Vagina (tissue), 2 donors: ENCODE measurements around the gene SHTN1. TPM values are rescaled to one million over a fixed set of nuclear protein-coding genes. Genes with fewer than 3 reads are reported as not detected.

Source experiments
- DNase-seq, 2 donors: peaks; one replicate each; pipeline ENCODE4 v3.0.0-alpha.2; 2017; ENCODE audit errors: extremely low spot score in 2 of 2
- H3K27ac ChIP-seq: fragments of 200-600 bp; sonication (generic); one replicate; pipeline ENCODE4 v1.5.1; 2019
- H3K27me3 ChIP-seq: fragments of 200-600 bp; sonication (generic); one replicate; pipeline ENCODE4 v1.5.1; 2019
- H3K36me3 ChIP-seq, 2 donors: fragments of 200-600 bp; sonication (generic); one replicate each; pipeline ENCODE4 v1.5.1; 2017 to 2019
- H3K4me1 ChIP-seq: fragments of 200-600 bp; sonication (generic); one replicate; pipeline ENCODE4 v1.5.1; 2019
- H3K4me3 ChIP-seq, 2 donors: fragments of 200-600 bp; sonication (generic); 1 replicate in 1 of 2; 2 replicates in 1 of 2; pipeline ENCODE4 v1.5.1; 2016 to 2019
- H3K9me3 ChIP-seq: fragments of 200-600 bp; sonication (generic); one replicate; pipeline ENCODE4 v1.5.1; 2019
- POLR2A ChIP-seq, 2 donors: fragments of 450-650 bp; IDR thresholded peaks; one replicate each; pipeline ENCODE4 v1.6.1; 2017; ENCODE audit warnings: antibody characterized with exemption in 2 of 2, mild to moderate bottlenecking in 2 of 2, moderate library complexity in 2 of 2
- POLR2AphosphoS5 ChIP-seq, 2 donors: sonication (generic); formaldehyde crosslinking; IDR thresholded peaks; one replicate each; pipeline ENCODE4 v1.9.0; 2017; ENCODE audit warnings: antibody characterized with exemption in 2 of 2, mild to moderate bottlenecking in 2 of 2, low read depth in 1 of 2; ENCODE audit not compliant: insufficient read depth in 1 of 2
- intact Hi-C: fragments of 100-400 bp; cut with DNase I; formaldehyde crosslinking; loops from one replicate; pipeline ENCODE4 v1.15.1; 2023
- total RNA-seq: library from RNA; depleted of rRNA; stranded (reverse); fragments of >200 nt; gene quantifications from one replicate; pipeline ENCODE4 v1.2.3, GENCODE V29; 2016
- TF ChIP-seq, protein P1 (sequence below), 3 experiments: fragments of 450-650 bp in 2 of 3; fragments of 200-600 bp in 1 of 3; sonication (generic) in 1 of 3; IDR thresholded peaks; one replicate each; pipeline ENCODE4 v1.5.1; 2017 to 2019; ENCODE audit warnings: antibody characterized with exemption in 3 of 3, mild to moderate bottlenecking in 2 of 3, moderate library complexity in 2 of 3

SHTN1 gene
- total RNA-seq, 1 donor from 2014 or later, result 7.4 TPM

DNA sequence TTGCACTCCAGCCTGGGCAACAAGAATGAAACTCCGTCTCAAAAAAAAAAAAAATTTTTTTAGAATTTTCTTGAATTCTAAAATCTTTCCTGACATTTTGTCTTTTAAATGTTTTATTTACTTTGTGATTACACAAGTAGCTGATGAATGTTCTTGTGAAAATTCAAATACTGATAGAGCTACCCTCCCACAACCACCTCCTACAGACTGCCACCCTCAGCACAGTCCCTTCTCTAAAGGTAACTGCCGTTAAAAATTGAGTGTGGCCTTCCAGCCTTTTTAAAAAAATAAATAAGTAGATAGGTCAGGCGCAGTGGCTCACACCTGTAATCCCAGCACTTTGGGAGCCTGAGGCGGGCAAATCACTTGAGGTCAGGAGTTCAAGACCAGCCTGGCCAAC lies 140.6 kb downstream of the SHTN1 start:
- Histone ChIP-seq H3K4me3 (no peak overlapping the region), H3K36me3 (no peaks in the 10 kb centered on the region), H3K9me3 (no peaks in the 10 kb centered on the region), H3K4me1 (no peaks in the 10 kb centered on the region), H3K27me3 (no peaks in the 10 kb centered on the region), H3K27ac (no peak overlapping the region)
- intact Hi-C loops, result no loop called here
- DNase-seq, result no peak
- no peak for TF ChIP-seq POLR2AphosphoS5 (IDR thresholded peaks at IDR 0.05; ENCODE audit: insufficient read depth in 1 of 2, low read depth in 1 of 2)
- TF ChIP-seq POLR2A (IDR thresholded peaks at IDR 0.05), result no peak
- TF ChIP-seq, protein P1, sequence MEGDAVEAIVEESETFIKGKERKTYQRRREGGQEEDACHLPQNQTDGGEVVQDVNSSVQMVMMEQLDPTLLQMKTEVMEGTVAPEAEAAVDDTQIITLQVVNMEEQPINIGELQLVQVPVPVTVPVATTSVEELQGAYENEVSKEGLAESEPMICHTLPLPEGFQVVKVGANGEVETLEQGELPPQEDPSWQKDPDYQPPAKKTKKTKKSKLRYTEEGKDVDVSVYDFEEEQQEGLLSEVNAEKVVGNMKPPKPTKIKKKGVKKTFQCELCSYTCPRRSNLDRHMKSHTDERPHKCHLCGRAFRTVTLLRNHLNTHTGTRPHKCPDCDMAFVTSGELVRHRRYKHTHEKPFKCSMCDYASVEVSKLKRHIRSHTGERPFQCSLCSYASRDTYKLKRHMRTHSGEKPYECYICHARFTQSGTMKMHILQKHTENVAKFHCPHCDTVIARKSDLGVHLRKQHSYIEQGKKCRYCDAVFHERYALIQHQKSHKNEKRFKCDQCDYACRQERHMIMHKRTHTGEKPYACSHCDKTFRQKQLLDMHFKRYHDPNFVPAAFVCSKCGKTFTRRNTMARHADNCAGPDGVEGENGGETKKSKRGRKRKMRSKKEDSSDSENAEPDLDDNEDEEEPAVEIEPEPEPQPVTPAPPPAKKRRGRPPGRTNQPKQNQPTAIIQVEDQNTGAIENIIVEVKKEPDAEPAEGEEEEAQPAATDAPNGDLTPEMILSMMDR (IDR thresholded peaks at IDR 0.05), result no peak

DNA sequence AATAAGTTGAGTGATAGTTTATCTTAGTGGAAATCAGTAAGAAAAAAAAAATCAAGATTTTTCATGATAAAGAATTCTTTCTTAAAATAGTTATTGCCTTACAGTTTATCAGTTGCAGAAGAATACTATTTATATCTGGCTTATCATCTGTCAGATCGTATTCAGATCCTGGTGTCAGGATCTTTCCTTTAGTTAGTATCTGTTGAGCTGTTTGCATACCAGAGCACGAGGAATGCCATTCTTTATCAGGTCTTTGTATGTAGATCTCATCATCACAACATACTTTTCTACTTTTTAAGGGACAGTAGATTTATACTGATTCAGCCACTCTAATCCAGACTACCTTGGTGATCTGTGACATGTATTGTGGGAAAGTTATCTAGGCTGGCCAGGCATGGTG lies 143.2 kb downstream of the SHTN1 start:
- intact Hi-C loops, result no loop called here
- H3K36me3 ChIP-seq, result no peaks in the 10 kb centered on the region
- no peaks in the 10 kb centered on the region for H3K4me1 ChIP-seq
- H3K27ac ChIP-seq, result no peak overlapping the region
- H3K27me3 ChIP-seq, result no peaks in the 10 kb centered on the region
- no peak for DNase-seq
- H3K4me3 ChIP-seq, result no peak overlapping the region
- no peaks in the 10 kb centered on the region for H3K9me3 ChIP-seq
- TF ChIP-seq POLR2A (IDR thresholded peaks at IDR 0.05), result no peak
- TF ChIP-seq, protein P1 (IDR thresholded peaks at IDR 0.05), result no peak
- no peak for TF ChIP-seq POLR2AphosphoS5 (IDR thresholded peaks at IDR 0.05; ENCODE audit: insufficient read depth in 1 of 2, low read depth in 1 of 2)

DNA sequence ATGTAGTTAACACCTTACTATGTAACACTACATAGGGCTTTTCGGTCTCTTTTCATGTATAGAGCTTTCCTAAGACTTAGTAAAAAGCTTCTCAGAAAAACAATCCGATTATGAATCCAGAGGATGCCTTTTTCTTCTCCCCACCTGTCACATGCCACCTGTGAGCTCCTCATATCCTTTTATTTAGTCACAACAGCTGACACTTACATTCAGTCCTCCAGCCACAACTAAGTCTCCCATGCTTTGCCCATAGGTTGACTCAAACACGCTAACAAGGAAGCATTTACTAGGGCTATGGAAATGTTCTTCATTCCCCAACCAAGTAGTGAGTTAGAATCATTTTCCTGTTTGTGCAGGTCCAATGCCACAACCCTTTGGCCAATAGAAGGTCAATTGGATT lies 147.8 kb downstream of the SHTN1 start:
- Histone ChIP-seq H3K36me3 (no peaks in the 10 kb centered on the region), H3K27me3 (no peaks in the 10 kb centered on the region), H3K4me3 (no peak overlapping the region), H3K4me1 (no peaks in the 10 kb centered on the region), H3K9me3 (no peaks in the 10 kb centered on the region), H3K27ac (no peak overlapping the region)
- TF ChIP-seq POLR2A (IDR thresholded peaks at IDR 0.05), result no peak
- TF ChIP-seq, protein P1 (IDR thresholded peaks at IDR 0.05), result no peak
- TF ChIP-seq POLR2AphosphoS5 (IDR thresholded peaks at IDR 0.05; ENCODE audit: insufficient read depth in 1 of 2, low read depth in 1 of 2), result no peak
- intact Hi-C loops, result no loop called here
- no peak for DNase-seq

DNA sequence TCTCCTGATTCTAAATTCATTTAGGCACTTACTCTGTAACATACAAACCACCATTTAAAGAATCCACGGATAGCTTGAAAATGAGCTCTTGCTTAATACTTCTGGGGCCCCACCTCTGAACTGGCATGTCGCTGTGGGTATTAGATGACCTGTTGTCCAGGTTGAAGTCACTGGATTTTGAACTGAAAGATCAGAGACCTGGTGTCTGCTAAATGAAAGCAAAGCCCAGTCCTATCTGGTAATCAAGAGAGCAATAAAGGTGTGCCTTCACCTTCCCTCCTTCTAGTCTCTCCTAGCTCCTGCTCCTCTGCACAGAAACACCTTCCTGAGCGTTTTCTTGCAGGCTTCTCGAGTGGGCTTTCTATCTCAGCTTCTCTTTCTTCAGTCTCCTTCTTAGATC lies 151.3 kb downstream of the SHTN1 start:
- Histone ChIP-seq H3K36me3 (no peaks in the 10 kb centered on the region), H3K9me3 (no peaks in the 10 kb centered on the region), H3K4me3 (no peak overlapping the region), H3K27me3 (no peaks in the 10 kb centered on the region), H3K27ac (no peak overlapping the region), H3K4me1 (peaks cover 5% of the 10 kb centered on the region)
- peak in 1 of 2 donors; percentile 3 for DNase-seq
- TF ChIP-seq POLR2AphosphoS5 (IDR thresholded peaks at IDR 0.05; ENCODE audit: insufficient read depth in 1 of 2, low read depth in 1 of 2) (no peak), POLR2A (IDR thresholded peaks at IDR 0.05) (no peak)
- TF ChIP-seq, protein P1 (IDR thresholded peaks at IDR 0.05), result no peak
- intact Hi-C loops, result no loop called here

DNA sequence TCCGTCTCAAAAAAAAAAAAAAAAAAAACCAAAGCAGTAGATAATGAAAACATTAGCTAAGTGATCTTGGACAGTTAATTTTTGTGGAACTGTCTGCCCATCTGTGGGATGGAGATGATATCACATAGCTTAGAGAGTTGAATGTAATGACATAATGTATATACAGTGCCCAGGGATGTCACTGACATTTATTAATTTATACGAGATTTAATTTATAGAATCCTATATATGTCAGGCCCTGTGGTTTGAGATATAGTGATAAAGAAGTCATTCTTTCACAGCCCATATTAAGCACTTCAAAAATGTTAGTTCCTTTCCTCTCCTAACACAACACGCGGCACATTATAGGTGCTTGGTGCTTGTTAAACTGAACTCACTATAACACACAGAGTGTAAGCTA lies 151.7 kb downstream of the SHTN1 start:
- Histone ChIP-seq H3K4me1 (peaks cover 9% of the 10 kb centered on the region), H3K9me3 (no peaks in the 10 kb centered on the region), H3K27me3 (no peaks in the 10 kb centered on the region), H3K4me3 (no peak overlapping the region), H3K27ac (no peak overlapping the region), H3K36me3 (no peaks in the 10 kb centered on the region)
- no peak for DNase-seq
- intact Hi-C loops, result no loop called here
- no peak for TF ChIP-seq POLR2A (IDR thresholded peaks at IDR 0.05)
- no peak for TF ChIP-seq POLR2AphosphoS5 (IDR thresholded peaks at IDR 0.05; ENCODE audit: insufficient read depth in 1 of 2, low read depth in 1 of 2)
- TF ChIP-seq, protein P1 (IDR thresholded peaks at IDR 0.05), result no peak
